MM.1S (cell line): ENCODE data around the gene CHST11.

Source experiments
- DNase-seq: peaks from one replicate; pipeline ENCODE4 v3.0.0-alpha.2; 2015
- H2AFZ ChIP-seq: fragments of 300-600 bp; sonication (generic); 2 replicates; pipeline ENCODE4 v1.6.0; 2016; ENCODE audit warnings: antibody characterized with exemption, low read length
- H3F3A ChIP-seq: fragments of 300-600 bp; sonication (generic); 2 replicates; pipeline ENCODE4 v1.6.1; 2016; ENCODE audit warnings: mild to moderate bottlenecking, antibody characterized with exemption, low read length, moderate library complexity, mixed read lengths; ENCODE audit not compliant: insufficient read depth
- H3K27ac ChIP-seq: fragments of 300-600 bp; sonication (generic); 2 replicates; pipeline ENCODE4 v1.5.1; 2016; ENCODE audit warnings: mild to moderate bottlenecking, low read length
- H3K27me3 ChIP-seq: fragments of 300-600 bp; sonication (generic); replicated peaks from 2 replicates; pipeline ENCODE4 v1.6.0; 2016; ENCODE audit warnings: low read length; ENCODE audit not compliant: insufficient read depth
- H3K36me3 ChIP-seq: fragments of 300-600 bp; sonication (generic); replicated peaks from 2 replicates; pipeline ENCODE4 v1.6.1; 2016; ENCODE audit warnings: mild to moderate bottlenecking, low read length, mixed read lengths; ENCODE audit not compliant: insufficient read depth
- H3K4me1 ChIP-seq: fragments of 300-600 bp; sonication (generic); 2 replicates; pipeline ENCODE4 v1.6.1; 2016; ENCODE audit warnings: low read length, mixed read lengths
- H3K4me2 ChIP-seq: fragments of 300-600 bp; sonication (generic); 2 replicates; pipeline ENCODE4 v1.6.0; 2016; ENCODE audit warnings: low read depth, low read length
- H3K4me3 ChIP-seq: fragments of 300-600 bp; sonication (generic); 2 replicates; pipeline ENCODE4 v1.5.1; 2016; ENCODE audit warnings: low read length, mixed read lengths
- H3K79me2 ChIP-seq: fragments of 300-600 bp; sonication (generic); 2 replicates; pipeline ENCODE4 v1.6.1; 2016; ENCODE audit warnings: mixed run types, low read length, mixed read lengths
- H3K9ac ChIP-seq: fragments of 300-600 bp; sonication (generic); 2 replicates; pipeline ENCODE4 v1.6.1; 2016; ENCODE audit warnings: low read length, mixed read lengths
- H3K9me2 ChIP-seq: fragments of 300-600 bp; sonication (generic); replicated peaks from 2 replicates; pipeline ENCODE4 v1.6.1; 2016; ENCODE audit warnings: mild to moderate bottlenecking, low read length, mixed read lengths; ENCODE audit not compliant: insufficient read depth
- H3K9me3 ChIP-seq: fragments of 300-600 bp; sonication (generic); replicated peaks from 2 replicates; pipeline ENCODE4 v1.6.1; 2016; ENCODE audit warnings: mild to moderate bottlenecking, low read length, mixed read lengths; ENCODE audit not compliant: insufficient read depth
- H4K20me1 ChIP-seq: fragments of 300-600 bp; sonication (generic); 2 replicates; pipeline ENCODE4 v1.6.1; 2016; ENCODE audit warnings: mild to moderate bottlenecking, low read length, moderate library complexity, mixed read lengths; ENCODE audit not compliant: insufficient read depth
- CTCF ChIP-seq: fragments of 300-600 bp; sonication (generic); IDR thresholded peaks from 2 replicates; pipeline ENCODE4 v1.5.1; 2016; ENCODE audit warnings: antibody characterized with exemption, low read length, mixed read lengths
- EZH2 ChIP-seq: fragments of 300-600 bp; sonication (generic); optimal IDR thresholded peaks from 2 replicates; pipeline ENCODE3; 2017; ENCODE audit warnings: low read depth, mild to moderate bottlenecking, antibody characterized with exemption, low read length, mixed read lengths
- EZH2phosphoT487 ChIP-seq: fragments of 300-600 bp; sonication (generic); IDR thresholded peaks from 2 replicates; pipeline ENCODE4 v1.6.1; 2018; ENCODE audit warnings: antibody characterized with exemption, low read length

Gene CHST11

GRCh38 chr12:104650541-104650940 lies 193.8 kb downstream of the CHST11 start:
- Histone ChIP-seq H3K27me3 (no peaks in the 10 kb centered on the region), H3K27ac (no peak overlapping the region), H3K4me3 (no peak overlapping the region), H2AFZ (no peak overlapping the region), H3K79me2 (peaks cover 6% of the 10 kb centered on the region; the same call in 1 of the 2 replicates), H3K4me2 (no peak overlapping the region), H3K9me2 (no peaks in the 10 kb centered on the region), H4K20me1 (no peaks in the 10 kb centered on the region), H3K36me3 (no peaks in the 10 kb centered on the region), H3K9me3 (no peaks in the 10 kb centered on the region), H3K9ac (no peak overlapping the region), H3F3A (no peaks in the 10 kb centered on the region), H3K4me1 (no peaks in the 10 kb centered on the region)
- TF ChIP-seq EZH2phosphoT487: no peak
- no peak for TF ChIP-seq CTCF
- no peak for TF ChIP-seq EZH2
- no peak for DNase-seq

- H3K36me3 ChIP-seq: no peaks in the 10 kb centered on the region
- H4K20me1 ChIP-seq: no peaks in the 10 kb centered on the region
- no peak overlapping the region for H3K27ac ChIP-seq
- no peak overlapping the region for H3K9ac ChIP-seq
- H3K27me3 ChIP-seq: no peaks in the 10 kb centered on the region
- TF ChIP-seq CTCF (no peak), EZH2phosphoT487 (no peak), EZH2 (no peak)
- no peak overlapping the region for H3K4me2 ChIP-seq
- no peak overlapping the region for H3K4me3 ChIP-seq
- no peak for DNase-seq
- no peaks in the 10 kb centered on the region for H3F3A ChIP-seq
- no peaks in the 10 kb centered on the region for H3K9me3 ChIP-seq
- H3K79me2 ChIP-seq: peaks cover 6% of the 10 kb centered on the region; the same call in 1 of the 2 replicates
- H2AFZ ChIP-seq: no peak overlapping the region
- H3K9me2 ChIP-seq: no peaks in the 10 kb centered on the region
- H3K4me1 ChIP-seq: no peaks in the 10 kb centered on the region
These were observed 195.1 kb downstream of the CHST11 start for GRCh38 chr12:104651811-104652210.

GRCh38 chr12:104652358-104652757 lies 195.6 kb downstream of the CHST11 start:
- no peaks in the 10 kb centered on the region for H3F3A ChIP-seq
- no peaks in the 10 kb centered on the region for H3K9me3 ChIP-seq
- H3K27ac ChIP-seq: no peak overlapping the region
- no peak overlapping the region for H3K9ac ChIP-seq
- peaks cover 6% of the 10 kb centered on the region; the same call in 1 of the 2 replicates for H3K79me2 ChIP-seq
- no peak overlapping the region for H3K4me2 ChIP-seq
- no peak overlapping the region for H2AFZ ChIP-seq
- no peaks in the 10 kb centered on the region for H3K27me3 ChIP-seq
- no peak overlapping the region for H3K4me3 ChIP-seq
- no peaks in the 10 kb centered on the region for H3K36me3 ChIP-seq
- no peak for TF ChIP-seq EZH2
- no peak for TF ChIP-seq CTCF
- no peak for TF ChIP-seq EZH2phosphoT487
- no peaks in the 10 kb centered on the region for H3K9me2 ChIP-seq
- no peaks in the 10 kb centered on the region for H3K4me1 ChIP-seq
- DNase-seq: no peak
- no peaks in the 10 kb centered on the region for H4K20me1 ChIP-seq
